Measurements from ENCODE around the gene ANKS1B.
"Not testable (repeated sequence)": the region's sequence is repeated elsewhere in the genome, so short reads cannot be mapped to it uniquely, and the experiment has no call there.

Gene ANKS1B

GRCh38 chr12:99332936-99333591 lies 651.7 kb downstream of the ANKS1B start:
- no peak overlapping the region for H2AFZ ChIP-seq (ENCODE audit: low read length)
- H4K20me1 ChIP-seq (ENCODE audit: insufficient read depth, low read length, poor library complexity, severe bottlenecking), result no peaks in the 10 kb centered on the region
- H3K36me3 ChIP-seq (ENCODE audit: insufficient read depth, low read length), result no peaks in the 10 kb centered on the region
- no peaks in the 10 kb centered on the region for H3K4me1 ChIP-seq (ENCODE audit: insufficient read depth, low read length, poor library complexity, severe bottlenecking)
- no peaks in the 10 kb centered on the region for H3K79me2 ChIP-seq (ENCODE audit: insufficient read depth, low read length)
- TF ChIP-seq CTCF (conservative IDR thresholded peaks at IDR 0.05; ENCODE audit: low read length), result no peak
- no peak for TF ChIP-seq EZH2phosphoT487 (IDR thresholded peaks at IDR 0.05; ENCODE audit: borderline replicate concordance)
- no peak overlapping the region for H3K4me2 ChIP-seq (ENCODE audit: low read depth, low read length, poor library complexity, severe bottlenecking)
- no peak overlapping the region for H3K9ac ChIP-seq (ENCODE audit: low read depth, low read length, poor library complexity, severe bottlenecking)
- H3F3A ChIP-seq (ENCODE audit: low read depth), result no peaks in the 10 kb centered on the region
- H3K9me2 ChIP-seq (replicated peaks; ENCODE audit: low read depth, low read length), result no peaks in the 10 kb centered on the region
- no peaks in the 10 kb centered on the region for H3K27me3 ChIP-seq (ENCODE audit: insufficient read depth, low read length, poor library complexity, severe bottlenecking)
- no peaks in the 10 kb centered on the region for H3K9me3 ChIP-seq (ENCODE audit: insufficient read depth, low read depth, low read length)
- no peak overlapping the region for H3K4me3 ChIP-seq (ENCODE audit: low read length, poor library complexity, severe bottlenecking)

GRCh38 chr12:99330216-99330615 lies 654.5 kb downstream of the ANKS1B start:
- no peaks in the 10 kb centered on the region for H4K20me1 ChIP-seq (ENCODE audit: insufficient read depth, low read length, poor library complexity, severe bottlenecking)
- H3K4me1 ChIP-seq (ENCODE audit: insufficient read depth, low read length, poor library complexity, severe bottlenecking), result no peaks in the 10 kb centered on the region
- no peak for TF ChIP-seq EZH2phosphoT487 (IDR thresholded peaks at IDR 0.05; ENCODE audit: borderline replicate concordance)
- TF ChIP-seq CTCF (conservative IDR thresholded peaks at IDR 0.05; ENCODE audit: low read length), result no peak
- H2AFZ ChIP-seq (ENCODE audit: low read length), result no peak overlapping the region
- no peak overlapping the region for H3K4me3 ChIP-seq (ENCODE audit: low read length, poor library complexity, severe bottlenecking)
- H3F3A ChIP-seq (ENCODE audit: low read depth), result no peaks in the 10 kb centered on the region
- H3K9me2 ChIP-seq (replicated peaks; ENCODE audit: low read depth, low read length), result no peaks in the 10 kb centered on the region
- no peaks in the 10 kb centered on the region for H3K9me3 ChIP-seq (ENCODE audit: insufficient read depth, low read depth, low read length)
- no peak overlapping the region for H3K9ac ChIP-seq (ENCODE audit: low read depth, low read length, poor library complexity, severe bottlenecking)
- H3K36me3 ChIP-seq (ENCODE audit: insufficient read depth, low read length), result no peaks in the 10 kb centered on the region
- no peaks in the 10 kb centered on the region for H3K79me2 ChIP-seq (ENCODE audit: insufficient read depth, low read length)
- H3K4me2 ChIP-seq (ENCODE audit: low read depth, low read length, poor library complexity, severe bottlenecking), result no peak overlapping the region
- H3K27me3 ChIP-seq (ENCODE audit: insufficient read depth, low read length, poor library complexity, severe bottlenecking), result no peaks in the 10 kb centered on the region

GRCh38 chr12:99321210-99321609 lies 663.5 kb downstream of the ANKS1B start:
- H3K9me2 ChIP-seq (replicated peaks; ENCODE audit: low read depth, low read length); H3F3A ChIP-seq (ENCODE audit: low read depth); H3K27me3 ChIP-seq (ENCODE audit: insufficient read depth, low read length, poor library complexity, severe bottlenecking); H3K4me3 ChIP-seq (ENCODE audit: low read length, poor library complexity, severe bottlenecking); H3K9me3 ChIP-seq (ENCODE audit: insufficient read depth, low read depth, low read length); H2AFZ ChIP-seq (ENCODE audit: low read length); H3K4me2 ChIP-seq (ENCODE audit: low read depth, low read length, poor library complexity, severe bottlenecking); H4K20me1 ChIP-seq (ENCODE audit: insufficient read depth, low read length, poor library complexity, severe bottlenecking); H3K4me1 ChIP-seq (ENCODE audit: insufficient read depth, low read length, poor library complexity, severe bottlenecking); H3K36me3 ChIP-seq (ENCODE audit: insufficient read depth, low read length); H3K9ac ChIP-seq (ENCODE audit: low read depth, low read length, poor library complexity, severe bottlenecking); H3K79me2 ChIP-seq (ENCODE audit: insufficient read depth, low read length): not testable (repeated sequence)

- Histone ChIP-seq H3K9ac (ENCODE audit: low read depth, low read length, poor library complexity, severe bottlenecking) (no peak overlapping the region), H3K79me2 (ENCODE audit: insufficient read depth, low read length) (no peaks in the 10 kb centered on the region), H2AFZ (ENCODE audit: low read length) (no peak overlapping the region), H3K4me1 (ENCODE audit: insufficient read depth, low read length, poor library complexity, severe bottlenecking) (no peaks in the 10 kb centered on the region), H3F3A (ENCODE audit: low read depth) (no peaks in the 10 kb centered on the region), H4K20me1 (ENCODE audit: insufficient read depth, low read length, poor library complexity, severe bottlenecking) (no peaks in the 10 kb centered on the region), H3K4me3 (ENCODE audit: low read length, poor library complexity, severe bottlenecking) (no peak overlapping the region), H3K9me2 (replicated peaks; ENCODE audit: low read depth, low read length) (no peaks in the 10 kb centered on the region), H3K9me3 (ENCODE audit: insufficient read depth, low read depth, low read length) (no peaks in the 10 kb centered on the region), H3K4me2 (ENCODE audit: low read depth, low read length, poor library complexity, severe bottlenecking) (no peak overlapping the region), H3K36me3 (ENCODE audit: insufficient read depth, low read length) (no peaks in the 10 kb centered on the region), H3K27me3 (ENCODE audit: insufficient read depth, low read length, poor library complexity, severe bottlenecking) (no peaks in the 10 kb centered on the region)
- no peak for TF ChIP-seq EZH2phosphoT487 (IDR thresholded peaks at IDR 0.05; ENCODE audit: borderline replicate concordance)
- TF ChIP-seq CTCF (conservative IDR thresholded peaks at IDR 0.05; ENCODE audit: low read length), result no peak
These were observed 673.4 kb downstream of the ANKS1B start for GRCh38 chr12:99311373-99311772.
